ENCODE results near the gene OR8B12. TPM values are rescaled to one million over a fixed set of nuclear protein-coding genes. Genes with fewer than 3 reads are reported as not detected.

The OR8B12 gene
- total and polyA plus RNA-seq, 2 of the 4 experiments (the other 2 are of a cell fraction), result not detected

DNA sequence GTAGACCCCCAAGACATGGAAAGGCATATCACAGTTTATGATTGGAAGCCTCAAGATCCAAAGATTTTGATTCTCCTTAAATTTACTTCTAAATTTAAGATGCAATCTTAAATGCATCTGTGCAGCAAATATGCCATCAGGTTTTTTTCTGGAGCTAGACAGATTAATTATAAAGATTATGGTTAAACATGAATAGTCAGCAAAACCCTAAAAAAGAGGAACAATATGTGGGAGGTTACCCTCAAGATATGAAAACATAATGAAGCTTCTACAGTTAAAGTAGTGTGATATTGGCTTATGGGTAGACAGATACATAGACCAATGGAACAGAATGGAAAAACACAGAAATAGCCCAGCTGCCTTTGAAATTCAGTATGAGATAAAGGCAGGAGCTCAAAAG is 31.7 kb downstream of the OR8B12 start:
- Histone ChIP-seq H2AK9ac (replicated peaks; ENCODE audit: low read depth, low read length, poor library complexity) (no peak overlapping the region), H2AFZ (replicated peaks; ENCODE audit: low read length, poor library complexity) (no peak overlapping the region), H3K27me3 (ENCODE audit: control insufficient read depth, insufficient read depth, low read length) (peaks cover 5% of the 10 kb centered on the region), H3K14ac (replicated peaks; ENCODE audit: low read depth, low read length) (no peak overlapping the region), H4K8ac (ENCODE audit: low read depth in 2 of 2, low read length in 2 of 2) (no peak overlapping the region), H3K9me3 (ENCODE audit: control insufficient read depth, insufficient read depth, low read length) (no peaks in the 10 kb centered on the region), H3K4ac (ENCODE audit: low read depth, low read length) (no peak overlapping the region), H3K56ac (ENCODE audit: extremely low read depth, insufficient read depth, low read length) (no peak overlapping the region), H4K20me1 (ENCODE audit: insufficient read depth, low read length) (no peaks in the 10 kb centered on the region), H3K4me2 (ENCODE audit: low read depth, low read length) (no peak overlapping the region), H2BK5ac (ENCODE audit: low read depth, low read length, poor library complexity, severe bottlenecking) (no peak overlapping the region), H3K79me1 (ENCODE audit: low read depth in 1 of 2, low read length in 2 of 2) (no peaks in the 10 kb centered on the region), H3K27ac (ENCODE audit: insufficient read depth, low read length) (no peak overlapping the region), H3K4me1 (ENCODE audit: control insufficient read depth, insufficient read depth, low read length) (no peaks in the 10 kb centered on the region), H2BK120ac (ENCODE audit: low read depth, low read length) (no peak overlapping the region), H4K91ac (ENCODE audit: insufficient read depth, low read depth, low read length) (no peak overlapping the region), H3K23ac (ENCODE audit: low read depth, low read length) (no peak overlapping the region), H2BK20ac (ENCODE audit: low read depth, low read length) (no peak overlapping the region), H2BK15ac (ENCODE audit: low read depth, low read length) (no peak overlapping the region), H4K5ac (ENCODE audit: low read depth, low read length) (no peak overlapping the region), H2AK5ac (ENCODE audit: low read depth, low read length) (no peak overlapping the region), H3K9me1 (ENCODE audit: insufficient read depth, low read length) (no peaks in the 10 kb centered on the region), H3K4me3 (ENCODE audit: insufficient read depth, low read depth, low read length) (no peak overlapping the region), H3K9ac (ENCODE audit: low read depth, low read length) (no peak overlapping the region), H3K36me3 (ENCODE audit: control insufficient read depth, insufficient read depth, low read length) (no peaks in the 10 kb centered on the region), H3K18ac (ENCODE audit: low read depth, low read length) (no peak overlapping the region)
- POLR2A ChIA-PET (ENCODE audit: unreplicated experiment), result no interaction called here
- no peak for TF ChIP-seq MXI1 (IDR thresholded peaks at IDR 0.05; ENCODE audit: borderline replicate concordance, low read depth, low read length)
- TF ChIP-seq, protein P1, sequence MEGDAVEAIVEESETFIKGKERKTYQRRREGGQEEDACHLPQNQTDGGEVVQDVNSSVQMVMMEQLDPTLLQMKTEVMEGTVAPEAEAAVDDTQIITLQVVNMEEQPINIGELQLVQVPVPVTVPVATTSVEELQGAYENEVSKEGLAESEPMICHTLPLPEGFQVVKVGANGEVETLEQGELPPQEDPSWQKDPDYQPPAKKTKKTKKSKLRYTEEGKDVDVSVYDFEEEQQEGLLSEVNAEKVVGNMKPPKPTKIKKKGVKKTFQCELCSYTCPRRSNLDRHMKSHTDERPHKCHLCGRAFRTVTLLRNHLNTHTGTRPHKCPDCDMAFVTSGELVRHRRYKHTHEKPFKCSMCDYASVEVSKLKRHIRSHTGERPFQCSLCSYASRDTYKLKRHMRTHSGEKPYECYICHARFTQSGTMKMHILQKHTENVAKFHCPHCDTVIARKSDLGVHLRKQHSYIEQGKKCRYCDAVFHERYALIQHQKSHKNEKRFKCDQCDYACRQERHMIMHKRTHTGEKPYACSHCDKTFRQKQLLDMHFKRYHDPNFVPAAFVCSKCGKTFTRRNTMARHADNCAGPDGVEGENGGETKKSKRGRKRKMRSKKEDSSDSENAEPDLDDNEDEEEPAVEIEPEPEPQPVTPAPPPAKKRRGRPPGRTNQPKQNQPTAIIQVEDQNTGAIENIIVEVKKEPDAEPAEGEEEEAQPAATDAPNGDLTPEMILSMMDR (conservative IDR thresholded peaks at IDR 0.05; ENCODE audit: low read depth, low read length), result no peak
- no peak for TF ChIP-seq CHD1 (IDR thresholded peaks at IDR 0.05; ENCODE audit: low read depth, low read length)
- no peak for TF ChIP-seq POLR2A (IDR thresholded peaks at IDR 0.05; ENCODE audit: low read depth, low read length)
- TF ChIP-seq MAZ (IDR thresholded peaks at IDR 0.05; ENCODE audit: borderline replicate concordance, low read depth, low read length), result no peak
- TF ChIP-seq MAFK (IDR thresholded peaks at IDR 0.05; ENCODE audit: low read depth, low read length), result no peak
- TF ChIP-seq RAD21 (IDR thresholded peaks at IDR 0.05; ENCODE audit: low read length), result no peak
- no peak for TF ChIP-seq ELK1 (IDR thresholded peaks at IDR 0.05; ENCODE audit: borderline replicate concordance, low read depth, low read length)
- TF ChIP-seq RFX5 (IDR thresholded peaks at IDR 0.05; ENCODE audit: low read depth, low read length), result no peak
- TF ChIP-seq BHLHE40 (IDR thresholded peaks at IDR 0.05; ENCODE audit: low read depth, low read length), result no peak
- DNase-seq (no peak), ATAC-seq (ENCODE audit: low read depth) (no peak)
- CTCF ChIA-PET, result interaction anchor here (1.3 kb wide), 1 partner anchor 109 kb away, joined by 9 read pairs; no protein-coding TSS in a partner anchor
- intact Hi-C loops (cut with micrococcal nuclease), result no loop called here
- dilution Hi-C loops (cut with HindIII; ENCODE audit: low sequenced_read_pairs, unreplicated experiment), result no loop called here
- in situ Hi-C loops (cut with MboI; ENCODE audit: low sequenced_read_pairs), result no loop called here
- no TSS peak for BruUV-seq (replicated peaks)
